CD4-positive, alpha-beta T cell treated with Interleukin-21 for 1 hour (primary cell): Measurements from ENCODE around the gene COL15A1.
"Not testable (repeated sequence)": the region's sequence is repeated elsewhere in the genome, so short reads cannot be mapped to it uniquely, and the experiment has no call there.

Experiments used
- DNase-seq: peaks from one replicate; pipeline ENCODE4 v3.0.0-alpha.2; 2020

COL15A1 gene

DNA sequence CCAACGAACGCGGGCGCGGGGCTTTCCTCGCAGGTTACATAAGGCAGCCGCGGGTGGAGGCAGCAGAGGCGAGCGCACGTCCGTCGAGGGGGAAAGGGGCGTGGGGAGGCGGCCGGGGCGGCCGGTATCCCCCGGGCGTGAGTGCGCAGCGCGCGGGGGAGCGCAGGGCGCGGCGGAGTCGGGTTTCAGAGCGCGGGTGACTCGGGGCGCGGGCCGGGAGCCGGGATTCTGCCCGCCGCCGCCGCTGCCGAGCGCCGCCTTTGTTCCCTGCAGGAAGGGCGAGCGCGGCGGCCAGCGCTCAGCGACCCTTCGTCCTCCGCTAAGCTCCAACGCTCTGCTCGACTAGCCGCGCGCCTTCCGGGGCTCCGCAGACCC, at the start of gene COL15A1:
Gene COL15A1 (plus strand): TSS at position 226 of the 375 bp plus-strand sequence. CDS start 155 bp downstream, outside the sequence.
- no peak for DNase-seq

DNA sequence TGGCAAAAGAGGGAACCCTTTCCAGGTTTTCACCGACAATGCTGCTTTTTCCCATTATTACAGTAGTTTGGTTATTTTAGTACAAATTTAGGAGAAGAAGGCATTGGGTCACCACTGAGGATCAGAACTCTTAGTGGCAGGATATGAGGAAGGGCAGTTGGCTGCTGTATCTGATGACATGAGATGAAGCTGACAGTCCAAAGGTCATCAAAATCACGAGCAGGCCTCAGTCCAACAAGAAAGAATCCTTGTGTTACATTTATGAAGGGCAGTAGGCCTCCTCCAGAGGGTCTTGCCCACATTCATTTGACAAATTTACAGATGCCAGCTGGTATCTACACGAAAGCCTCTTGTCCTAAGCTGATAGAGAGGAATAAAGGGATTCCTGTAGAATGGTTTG, 49.5 kb upstream of the COL15A1 start:
- no peak for DNase-seq

- DNase-seq, result no peak
Observed at GRCh38 chr9:98894761-98895160, 48.9 kb upstream of the COL15A1 start.

GRCh38 chr9:98896632-98897031, 47.1 kb upstream of the COL15A1 start:
- no peak for DNase-seq

- DNase-seq, result no peak
Observed at GRCh38 chr9:98897745-98898144, 46.0 kb upstream of the COL15A1 start.

DNA sequence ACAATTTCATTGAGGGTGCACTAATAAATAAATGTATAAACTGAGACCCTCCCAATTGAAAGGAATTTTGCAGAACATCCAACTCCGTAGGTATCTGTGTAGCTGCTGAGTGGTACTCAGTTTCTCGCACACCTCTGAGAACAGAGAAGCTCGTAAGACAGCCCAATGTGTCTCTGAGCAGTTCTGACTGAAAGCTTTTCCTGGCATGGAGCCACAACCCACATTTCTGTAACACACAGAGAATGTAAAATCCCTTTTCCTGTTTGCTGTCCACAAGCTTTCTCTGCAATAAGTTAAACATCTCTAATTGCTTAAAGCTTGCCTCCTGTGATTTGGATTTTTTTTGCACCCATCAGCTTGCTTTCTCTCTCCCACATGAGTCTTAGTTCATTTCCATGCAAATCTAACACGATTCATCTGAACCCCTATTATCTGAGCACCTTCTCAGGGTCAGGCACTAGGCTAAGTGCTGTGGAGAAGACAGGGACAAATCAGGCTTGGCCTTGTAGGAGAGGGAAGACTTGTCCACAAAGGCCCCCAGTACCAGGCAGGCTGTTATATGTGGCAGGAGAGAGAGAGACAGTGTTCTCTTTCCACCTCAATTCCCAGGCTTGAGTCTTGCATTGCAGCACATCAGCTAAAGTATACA, 44.2 kb upstream of the COL15A1 start:
- no peak for DNase-seq

GRCh38 chr9:98900244-98900643, 43.5 kb upstream of the COL15A1 start:
- DNase-seq, result no peak

DNA sequence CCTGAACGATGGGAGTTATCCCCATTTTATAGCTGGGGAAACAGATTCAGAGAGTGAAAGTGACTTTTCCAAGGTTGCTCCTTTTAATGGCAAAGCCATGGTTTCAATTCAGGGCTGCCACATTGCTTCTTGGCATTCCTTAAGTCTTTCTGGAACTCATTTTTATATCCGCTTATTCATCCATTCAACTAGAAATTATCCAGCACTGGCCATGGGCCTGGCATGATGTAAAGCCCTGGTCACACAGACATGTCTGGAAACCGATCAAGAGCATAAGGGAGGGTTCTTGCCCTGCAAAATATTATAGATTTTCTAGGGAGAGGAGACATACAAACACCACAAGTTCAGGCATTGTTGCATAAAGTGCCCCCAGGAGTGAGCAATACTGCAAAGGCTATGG, 43.0 kb upstream of the COL15A1 start:
- no peak for DNase-seq

DNA sequence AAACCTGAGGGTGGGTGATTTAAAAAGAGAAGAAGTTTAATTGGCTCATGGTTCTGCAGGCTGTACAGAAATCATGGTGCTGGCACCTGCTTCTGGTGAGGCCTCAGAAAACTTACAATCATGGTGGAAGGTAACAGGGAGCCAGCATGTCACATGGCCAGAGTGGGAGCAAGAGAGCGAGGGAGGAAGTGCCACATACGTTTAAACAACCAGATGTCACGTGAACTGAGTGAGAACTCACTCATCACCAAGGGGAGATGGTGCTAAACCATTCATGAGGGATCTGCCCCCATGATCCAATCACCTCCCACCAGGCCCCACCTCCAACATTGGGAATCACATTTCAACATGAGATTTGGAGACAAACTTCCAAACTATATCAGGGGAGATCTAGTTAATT, 41.9 kb upstream of the COL15A1 start:
- DNase-seq, result not testable (repeated sequence)

DNA sequence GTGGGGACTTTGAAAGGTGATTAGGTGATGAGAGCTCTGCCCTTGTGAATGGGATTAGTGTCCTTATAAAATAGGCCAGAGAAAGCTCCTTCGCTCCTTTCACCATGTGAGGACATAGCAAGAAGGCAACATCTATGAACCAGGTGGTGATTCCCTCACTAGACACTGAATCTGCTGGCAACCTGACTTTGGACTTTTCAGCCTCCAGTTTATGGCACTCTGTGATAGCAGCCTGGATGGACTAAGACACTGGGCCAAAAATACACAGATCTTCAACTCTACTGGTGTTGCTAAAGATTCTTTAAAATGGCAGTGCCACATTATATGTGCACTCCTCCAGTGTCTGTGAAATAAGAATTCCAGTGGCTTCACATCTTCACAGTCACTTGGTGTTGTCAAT, 41.2 kb upstream of the COL15A1 start:
- no peak for DNase-seq

DNA sequence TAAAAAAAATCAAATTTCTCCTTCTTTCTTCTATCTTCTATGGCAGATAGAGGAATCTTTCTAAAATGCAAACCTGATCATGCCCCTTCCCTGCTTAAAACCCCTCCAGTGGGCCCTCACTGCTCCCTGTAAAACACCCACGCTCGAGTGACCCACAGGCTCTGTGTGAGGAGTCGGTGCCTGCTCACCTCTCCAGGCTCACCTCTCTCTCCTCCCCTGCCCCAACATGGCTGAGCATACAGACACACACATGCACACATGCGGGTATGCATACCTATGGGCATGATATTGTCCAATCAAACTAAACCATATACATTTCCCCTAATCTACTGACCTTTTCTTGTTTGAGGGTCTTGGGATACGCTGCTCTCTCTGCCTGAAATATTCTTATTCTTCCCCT, 40.8 kb upstream of the COL15A1 start:
- no peak for DNase-seq

DNA sequence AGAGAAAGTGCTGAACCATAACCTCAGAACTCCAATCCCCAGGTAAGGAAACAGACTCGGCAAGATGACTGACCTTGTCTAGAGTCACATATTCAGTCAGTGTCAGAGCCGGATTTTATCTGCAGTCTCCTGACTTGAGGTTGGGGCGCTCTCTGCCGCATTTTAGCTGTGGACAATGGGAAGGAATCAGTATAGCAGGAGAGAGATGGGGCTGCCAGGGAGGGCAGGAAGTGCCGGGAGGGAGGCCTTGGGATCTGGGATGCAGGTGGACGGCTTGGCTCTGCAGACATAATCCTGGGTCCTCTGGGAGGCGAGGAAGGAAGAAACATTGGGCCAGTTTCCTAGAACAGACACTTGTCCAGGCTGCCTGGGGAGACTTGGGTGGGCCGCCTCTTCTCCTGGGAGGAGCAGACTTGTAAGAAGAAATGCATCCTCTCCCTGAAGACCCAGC, 39.7 kb upstream of the COL15A1 start:
- no peak for DNase-seq

DNA sequence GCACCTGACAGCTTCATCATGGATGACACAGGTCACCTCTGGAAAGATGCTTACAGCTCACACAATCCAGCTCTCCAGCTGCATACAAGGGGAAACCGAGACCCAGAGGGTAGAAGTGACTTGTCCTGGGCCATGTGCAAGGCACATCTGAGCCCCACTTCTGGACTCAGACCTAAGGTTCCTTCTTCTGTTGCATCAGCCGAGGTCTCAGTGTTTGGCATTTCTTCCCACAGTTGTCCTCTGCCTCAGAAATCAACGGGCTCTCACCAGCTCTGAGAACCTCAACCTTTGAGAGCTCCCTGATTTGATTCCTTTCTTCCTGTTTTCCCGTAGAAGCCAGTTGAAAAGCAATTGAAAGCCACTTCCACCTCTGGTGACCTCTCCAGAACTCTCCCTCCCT, 38.7 kb upstream of the COL15A1 start:
- no peak for DNase-seq

DNA sequence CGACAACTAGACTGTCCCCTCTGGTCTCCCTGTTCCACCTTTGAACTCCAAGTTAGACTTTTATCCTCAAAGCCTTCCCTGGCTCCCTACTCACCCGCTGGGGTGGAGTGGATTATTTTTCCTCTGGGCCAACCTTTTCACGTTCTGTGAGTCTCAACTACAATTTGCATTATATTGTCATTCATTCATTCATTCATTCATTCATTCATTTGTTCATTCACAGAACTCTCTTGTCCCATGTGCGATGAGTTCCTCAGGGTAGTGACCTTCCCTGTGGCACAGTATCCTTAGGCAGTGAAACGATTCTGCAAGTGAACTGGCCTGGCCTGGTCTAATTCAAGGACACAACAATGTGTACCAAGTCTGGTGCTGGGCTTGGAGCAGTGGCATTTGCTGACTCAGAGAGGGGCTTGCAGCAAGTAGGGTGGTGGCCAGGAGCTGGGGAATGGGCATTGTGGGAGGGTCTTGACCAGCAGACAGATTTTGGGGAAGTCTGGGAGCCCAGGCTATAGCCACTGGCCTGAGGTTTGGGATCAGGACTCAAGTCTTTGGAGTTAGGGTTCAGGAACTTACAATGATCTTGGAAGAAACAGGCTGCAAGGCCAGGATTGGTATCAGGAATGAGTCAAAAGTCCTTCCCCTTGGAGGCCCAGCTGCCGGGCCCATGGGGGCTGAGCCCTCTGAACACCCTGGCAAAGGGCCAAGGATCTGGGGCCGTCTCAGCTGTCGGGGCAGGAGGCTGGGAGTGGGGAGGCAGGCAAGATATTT, 37.2 kb upstream of the COL15A1 start:
- no peak for DNase-seq

GRCh38 chr9:98907055-98907454, 36.7 kb upstream of the COL15A1 start:
- DNase-seq, result no peak

GRCh38 chr9:98908897-98909634, 34.6 kb upstream of the COL15A1 start:
- DNase-seq, result no peak

GRCh38 chr9:98909935-98910334, 33.8 kb upstream of the COL15A1 start:
- no peak for DNase-seq

GRCh38 chr9:98911042-98911441, 32.7 kb upstream of the COL15A1 start:
- DNase-seq, result no peak

- DNase-seq, result not testable (repeated sequence)
Observed at GRCh38 chr9:98911738-98912137, 32.0 kb upstream of the COL15A1 start.

DNA sequence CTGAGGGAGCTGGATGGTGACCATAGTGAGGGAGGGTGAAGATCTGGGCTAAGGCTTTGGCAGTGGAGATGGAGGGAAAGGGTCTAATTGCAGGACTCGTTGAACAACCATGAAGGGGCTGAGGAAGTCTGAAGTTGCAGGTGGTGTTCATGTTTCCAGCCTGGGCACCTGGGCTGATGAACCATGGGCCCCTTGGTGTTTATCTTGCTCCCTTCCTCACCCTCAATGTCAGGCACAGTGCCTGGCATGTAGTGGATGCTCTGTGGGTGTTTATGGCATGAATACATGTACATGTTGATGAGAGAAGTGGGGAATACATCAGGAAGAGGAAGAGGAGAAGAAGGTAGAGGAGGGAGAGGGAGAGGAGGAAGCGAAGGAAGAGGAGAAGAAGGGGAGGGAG, 31.3 kb upstream of the COL15A1 start:
- no peak for DNase-seq

- DNase-seq, result no peak
Observed at GRCh38 chr9:98913044-98913443, 30.7 kb upstream of the COL15A1 start.

DNA sequence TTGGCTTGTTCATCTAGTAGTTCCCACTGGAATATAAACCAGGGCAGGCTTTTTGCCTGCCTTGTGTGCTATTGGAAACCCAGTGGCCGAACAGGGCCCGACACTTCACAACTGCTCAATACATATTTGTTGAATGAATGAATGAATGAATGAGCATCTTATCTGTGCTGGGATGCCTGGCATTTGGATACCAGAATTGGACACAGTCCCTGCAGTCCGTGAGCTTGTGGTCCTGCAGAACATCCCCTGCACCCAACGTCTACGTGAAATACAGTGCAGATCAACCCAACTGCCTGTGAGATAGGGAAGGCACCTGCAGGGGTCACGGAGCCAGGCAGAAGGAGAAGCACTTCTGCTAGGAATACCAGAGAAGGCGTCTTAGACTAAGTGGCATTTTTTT, 30.0 kb upstream of the COL15A1 start:
- no peak for DNase-seq

- DNase-seq, result no peak
Observed at GRCh38 chr9:98915599-98915998, 28.1 kb upstream of the COL15A1 start.

DNA sequence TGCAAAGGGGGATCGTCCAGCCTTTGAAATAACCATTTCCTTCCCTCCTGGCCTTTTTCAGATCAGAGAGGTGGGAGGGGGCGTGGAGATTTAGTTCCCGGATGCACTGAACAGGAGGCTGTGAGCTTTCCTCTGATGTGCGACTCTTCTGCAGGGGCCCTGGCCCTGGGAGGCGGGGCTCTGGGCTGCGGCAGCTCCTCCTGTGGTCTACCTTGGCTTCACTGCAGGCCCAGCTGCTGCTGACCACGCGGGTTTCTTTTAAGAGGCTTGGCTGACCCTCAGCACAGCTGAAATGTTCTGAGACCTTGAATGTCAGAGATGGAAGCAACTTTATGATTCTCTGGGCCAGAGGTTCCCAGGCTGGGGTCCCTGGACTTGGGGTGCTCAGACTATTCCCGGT, 27.0 kb upstream of the COL15A1 start:
- DNase-seq, result no peak
